Karpas-422 (cell line): ENCODE data around the gene BCOR. TPM values are rescaled to one million over a fixed set of nuclear protein-coding genes. Genes with fewer than 3 reads are reported as not detected.
A peak's percentile ranks its signal among the peaks of the same experiment; 100 is the strongest.

Experiments
- DNase-seq: peaks from one replicate; pipeline ENCODE4 v3.0.0-alpha.2; 2015
- H2AFZ ChIP-seq: fragments of 200-600 bp; sonication (generic); 2 replicates; pipeline ENCODE4 v1.6.1; 2014; ENCODE audit warnings: antibody characterized with exemption, low read length, mixed read lengths
- H3K27ac ChIP-seq: fragments of 200-600 bp; sonication (generic); 2 replicates; pipeline ENCODE4 v1.5.1; 2014; ENCODE audit warnings: mild to moderate bottlenecking, low read length, moderate library complexity
- H3K27me3 ChIP-seq: fragments of 200-600 bp; sonication (generic); 2 replicates; pipeline ENCODE4 v1.6.1; 2014; ENCODE audit warnings: low read length, mixed read lengths
- H3K36me3 ChIP-seq: fragments of 200-600 bp; sonication (generic); 2 replicates; pipeline ENCODE4 v1.6.1; 2014; ENCODE audit warnings: low read length, mixed read lengths; ENCODE audit not compliant: insufficient read depth
- H3K4me1 ChIP-seq: fragments of 200-600 bp; sonication (generic); 2 replicates; pipeline ENCODE4 v1.6.1; 2014; ENCODE audit warnings: mild to moderate bottlenecking, low read length, mixed read lengths
- H3K4me2 ChIP-seq: fragments of 200-600 bp; sonication (generic); 2 replicates; pipeline ENCODE4 v1.6.1; 2014; ENCODE audit warnings: low read length, low read depth, mild to moderate bottlenecking; ENCODE audit not compliant: poor library complexity, severe bottlenecking
- H3K4me3 ChIP-seq: fragments of 200-600 bp; sonication (generic); 2 replicates; pipeline ENCODE4 v1.5.1; 2014; ENCODE audit warnings: mild to moderate bottlenecking, antibody characterized with exemption, low read length, mixed read lengths
- H3K79me2 ChIP-seq: fragments of 200-600 bp; sonication (generic); 2 replicates; pipeline ENCODE4 v1.6.1; 2014; ENCODE audit warnings: mild to moderate bottlenecking, low read length, mixed read lengths
- H3K9ac ChIP-seq: fragments of 200-600 bp; sonication (generic); 2 replicates; pipeline ENCODE4 v1.6.0; 2014; ENCODE audit warnings: low read length
- H3K9me2 ChIP-seq: fragments of 200-600 bp; sonication (generic), shearing (Covaris generic); replicated peaks from 2 replicates; pipeline ENCODE4 v1.6.0; 2014; ENCODE audit warnings: mild to moderate bottlenecking, low read length, moderate library complexity; ENCODE audit not compliant: insufficient read depth
- H3K9me3 ChIP-seq: fragments of 300-700, 200-600 bp; sonication (generic); 2 replicates; pipeline ENCODE4 v1.6.1; 2014; ENCODE audit warnings: low read length, mixed read lengths
- H4K20me1 ChIP-seq: fragments of 200-600 bp; sonication (generic); 2 replicates; pipeline ENCODE4 v1.6.1; 2014; ENCODE audit warnings: mild to moderate bottlenecking, antibody characterized with exemption, low read length, low read depth; ENCODE audit not compliant: insufficient read depth
- total RNA-seq: library from RNA; depleted of rRNA; stranded (reverse); fragments of >200 nt; shearing (Covaris generic); gene quantifications from 2 replicates; pipeline ENCODE4 v1.2.3, GENCODE V29; 2014; ENCODE audit warnings: low replicate concordance

Gene BCOR
- total RNA-seq, 1 experiment from 2014 or later = 49.9 TPM

DNA sequence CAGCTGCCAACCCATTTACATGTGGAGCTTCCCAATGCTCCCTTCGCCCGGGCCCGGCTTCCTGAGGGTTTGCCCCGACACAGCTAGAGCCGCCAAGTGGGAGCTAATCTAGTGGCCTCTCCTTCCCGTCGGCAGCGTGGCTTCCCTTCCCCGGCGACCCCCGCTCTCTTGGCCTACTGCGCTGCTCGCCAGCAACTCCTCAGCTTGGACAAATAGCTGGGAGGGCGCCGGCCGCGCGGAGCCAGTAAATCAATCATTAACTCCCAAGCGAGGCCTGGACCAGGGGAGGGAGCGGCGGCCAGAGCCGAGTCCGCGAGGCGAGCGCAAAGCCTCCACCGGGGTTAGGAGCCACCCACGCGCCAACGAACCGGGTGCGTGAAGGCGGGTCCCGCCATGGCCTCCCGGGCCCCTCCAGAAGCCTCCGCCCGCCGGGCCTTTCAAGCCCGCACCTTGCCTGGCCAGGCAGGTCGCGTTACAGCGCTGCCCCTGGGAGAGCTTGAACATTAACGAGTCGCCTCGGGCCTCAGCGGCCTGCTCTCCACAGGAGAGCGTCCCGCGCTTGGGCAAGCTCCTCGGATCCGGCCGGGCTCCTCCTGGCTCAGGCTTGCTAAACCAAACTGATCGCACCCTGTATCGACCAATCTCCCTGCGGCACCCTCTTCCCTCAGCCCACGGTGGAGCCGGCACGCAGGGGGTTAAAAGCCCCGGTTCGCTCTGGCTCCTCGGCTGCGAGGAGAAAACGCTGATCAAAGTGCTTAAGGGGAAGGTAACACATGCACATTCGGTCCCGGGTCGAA is 10.6 kb upstream of the BCOR start:
- Histone ChIP-seq H3K9me3 (no peaks in the 10 kb centered on the region), H3K36me3 (no peaks in the 10 kb centered on the region), H3K4me3 (peak overlapping the region; percentile 63), H3K4me2 (peak overlapping the region; percentile 63), H4K20me1 (no peaks in the 10 kb centered on the region; the same call in 1 of the 2 replicates), H2AFZ (no peak overlapping the region), H3K9me2 (no peaks in the 10 kb centered on the region), H3K27ac (no peak overlapping the region), H3K27me3 (no peaks in the 10 kb centered on the region), H3K79me2 (peaks cover 2% of the 10 kb centered on the region; the same call in 1 of the 2 replicates), H3K4me1 (peaks cover 31% of the 10 kb centered on the region), H3K9ac (peak overlapping the region; percentile 59)
- no peak for DNase-seq

DNA sequence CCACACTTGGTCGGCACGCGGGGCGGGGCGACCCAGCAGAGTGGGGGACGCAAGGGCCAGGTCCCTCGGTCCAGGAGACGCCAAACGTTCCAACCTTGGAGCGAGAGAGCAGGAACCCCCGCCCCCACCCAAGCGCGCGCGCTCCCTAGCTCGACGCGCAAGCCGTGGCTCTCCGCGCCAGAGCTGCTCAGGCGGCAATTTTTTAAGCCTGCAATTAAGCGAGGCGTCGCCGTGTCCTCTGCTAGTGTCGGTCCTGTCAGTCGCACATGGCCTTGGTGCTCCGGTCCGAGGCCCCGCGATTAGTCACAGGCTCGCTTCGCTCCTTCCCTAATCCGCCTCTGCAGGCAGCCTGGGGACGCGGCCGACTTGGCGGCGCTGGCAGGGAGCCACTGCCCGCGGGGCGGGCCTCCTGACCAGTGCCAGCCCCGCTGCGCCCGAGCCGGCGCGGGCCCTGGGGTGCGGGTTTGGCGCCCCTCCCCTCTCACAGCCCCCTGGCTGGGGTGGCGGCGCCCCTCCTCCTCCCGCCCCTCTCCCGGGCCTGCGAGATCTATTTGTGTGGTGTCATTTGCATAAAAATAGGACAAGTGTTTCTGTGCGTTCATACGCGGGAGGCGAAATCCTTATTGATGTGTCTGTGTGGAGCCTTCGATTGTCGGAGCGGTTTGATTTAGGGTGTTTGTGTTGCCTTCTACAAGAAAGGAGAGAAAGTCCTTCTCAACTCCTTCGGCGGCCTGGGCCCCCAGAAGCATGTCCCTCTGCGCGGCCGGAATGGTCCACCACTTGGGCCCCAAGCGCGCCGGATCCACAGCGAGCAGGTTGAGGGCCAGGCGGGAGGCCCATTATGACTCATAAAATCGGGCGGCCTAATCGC is 9.8 kb upstream of the BCOR start:
- Histone ChIP-seq H3K27ac (no peak overlapping the region), H3K36me3 (no peaks in the 10 kb centered on the region), H3K4me1 (peaks cover 37% of the 10 kb centered on the region), H3K9me3 (no peaks in the 10 kb centered on the region), H3K4me3 (peak overlapping the region; percentile 74; the same call in 1 of the 2 replicates), H2AFZ (no peak overlapping the region), H3K27me3 (no peaks in the 10 kb centered on the region), H4K20me1 (no peaks in the 10 kb centered on the region; the same call in 1 of the 2 replicates), H3K4me2 (peak overlapping the region; percentile 85), H3K79me2 (peaks cover 2% of the 10 kb centered on the region; the same call in 1 of the 2 replicates), H3K9ac (peak overlapping the region; percentile 92; the same call in 1 of the 2 replicates), H3K9me2 (no peaks in the 10 kb centered on the region)
- no peak for DNase-seq

DNA sequence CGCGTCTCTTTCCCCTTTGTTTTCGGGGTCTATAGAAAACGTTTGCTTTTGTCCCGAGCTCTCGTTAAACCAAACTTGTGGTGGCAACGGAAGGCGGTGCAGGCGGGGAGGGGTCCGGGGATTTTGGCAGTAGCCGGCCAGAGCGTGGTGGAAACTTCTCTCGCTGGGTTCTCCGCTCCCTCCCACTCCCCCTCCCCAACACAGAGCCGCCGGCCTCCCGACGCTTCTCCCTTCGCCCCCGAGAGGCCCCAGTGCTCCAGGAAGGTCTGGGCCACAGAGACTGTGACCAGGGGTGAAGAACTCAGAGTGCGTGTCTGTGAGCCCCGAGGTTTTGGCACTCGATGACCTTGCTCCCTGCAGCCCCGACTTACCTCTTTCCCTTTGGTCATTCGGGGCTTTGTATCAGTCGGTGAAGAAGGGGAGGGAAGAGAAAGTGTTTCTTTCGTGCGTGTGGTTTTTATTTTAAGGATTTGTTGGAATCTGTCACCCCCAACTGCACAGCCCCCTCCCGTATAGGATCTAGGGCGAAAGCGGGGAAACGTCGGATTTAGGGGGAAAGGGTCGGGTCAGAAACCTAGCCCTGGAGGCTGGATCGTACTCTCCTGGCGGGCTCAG is 9.0 kb upstream of the BCOR start:
- Histone ChIP-seq H3K9ac (peak overlapping the region; percentile 92), H4K20me1 (no peaks in the 10 kb centered on the region), H3K4me3 (peak overlapping the region; percentile 74), H3K27ac (peak overlapping the region; percentile 91), H2AFZ (no peak overlapping the region; the same call in 1 of the 2 replicates), H3K9me2 (no peaks in the 10 kb centered on the region), H3K79me2 (peaks cover 2% of the 10 kb centered on the region; the same call in 1 of the 2 replicates), H3K27me3 (no peaks in the 10 kb centered on the region), H3K9me3 (no peaks in the 10 kb centered on the region), H3K36me3 (no peaks in the 10 kb centered on the region), H3K4me1 (peaks cover 44% of the 10 kb centered on the region), H3K4me2 (peak overlapping the region; percentile 85)
- no peak for DNase-seq

DNA sequence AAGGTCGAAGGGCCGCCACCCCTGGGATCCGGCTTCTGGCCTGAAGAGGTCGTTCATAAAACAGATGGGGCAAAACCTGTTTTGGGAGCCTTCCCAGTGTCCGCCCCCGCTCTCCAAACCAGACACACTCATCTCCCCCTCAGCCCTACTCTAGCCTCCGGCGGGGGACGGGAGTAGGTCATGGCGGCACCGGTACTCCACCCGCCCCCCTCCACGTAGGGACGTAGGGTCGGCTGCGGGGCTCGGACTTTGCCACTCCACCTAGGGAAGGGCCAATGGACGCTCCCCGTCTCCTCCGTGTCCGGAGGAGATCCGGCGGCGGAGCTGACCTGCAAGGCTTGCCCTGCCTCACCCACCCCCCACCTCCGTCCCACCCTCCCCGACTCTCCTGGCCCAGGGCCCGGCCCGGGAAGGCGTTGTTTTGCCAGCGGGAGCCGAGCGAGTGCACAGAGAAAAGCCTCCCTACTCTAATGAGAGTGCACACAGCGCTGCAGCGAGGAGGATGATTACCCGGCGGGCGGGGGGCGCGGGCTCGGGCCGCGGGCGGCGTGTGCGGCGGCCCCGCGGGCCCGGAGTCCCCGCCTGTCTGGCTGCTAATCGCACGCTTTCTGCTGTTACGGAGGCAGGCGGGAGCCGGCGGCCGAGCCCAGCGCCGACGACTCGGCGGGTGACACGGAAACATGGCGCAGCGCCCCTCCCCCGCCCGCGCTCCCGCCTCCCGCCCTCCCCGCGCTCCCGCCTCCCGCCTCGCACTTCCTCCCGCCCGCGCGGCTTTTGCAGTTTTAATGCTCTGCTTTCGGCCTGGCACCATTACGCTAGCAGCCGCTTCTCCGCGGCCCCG is 8.3 kb upstream of the BCOR start:
- DNase-seq = peak; percentile 85
- H3K79me2 ChIP-seq = peaks cover 2% of the 10 kb centered on the region; the same call in 1 of the 2 replicates
- H3K27me3 ChIP-seq = no peaks in the 10 kb centered on the region
- H3K27ac ChIP-seq = peak overlapping the region; percentile 91
- no peaks in the 10 kb centered on the region for H3K9me2 ChIP-seq
- peak overlapping the region; percentile 92 for H3K9ac ChIP-seq
- H3K4me2 ChIP-seq = peak overlapping the region; percentile 85
- H2AFZ ChIP-seq = no peak overlapping the region; the same call in 1 of the 2 replicates
- H3K4me3 ChIP-seq = peak overlapping the region; percentile 74
- no peaks in the 10 kb centered on the region for H3K9me3 ChIP-seq
- H3K4me1 ChIP-seq = peaks cover 51% of the 10 kb centered on the region
- no peaks in the 10 kb centered on the region for H3K36me3 ChIP-seq
- no peaks in the 10 kb centered on the region for H4K20me1 ChIP-seq

DNA sequence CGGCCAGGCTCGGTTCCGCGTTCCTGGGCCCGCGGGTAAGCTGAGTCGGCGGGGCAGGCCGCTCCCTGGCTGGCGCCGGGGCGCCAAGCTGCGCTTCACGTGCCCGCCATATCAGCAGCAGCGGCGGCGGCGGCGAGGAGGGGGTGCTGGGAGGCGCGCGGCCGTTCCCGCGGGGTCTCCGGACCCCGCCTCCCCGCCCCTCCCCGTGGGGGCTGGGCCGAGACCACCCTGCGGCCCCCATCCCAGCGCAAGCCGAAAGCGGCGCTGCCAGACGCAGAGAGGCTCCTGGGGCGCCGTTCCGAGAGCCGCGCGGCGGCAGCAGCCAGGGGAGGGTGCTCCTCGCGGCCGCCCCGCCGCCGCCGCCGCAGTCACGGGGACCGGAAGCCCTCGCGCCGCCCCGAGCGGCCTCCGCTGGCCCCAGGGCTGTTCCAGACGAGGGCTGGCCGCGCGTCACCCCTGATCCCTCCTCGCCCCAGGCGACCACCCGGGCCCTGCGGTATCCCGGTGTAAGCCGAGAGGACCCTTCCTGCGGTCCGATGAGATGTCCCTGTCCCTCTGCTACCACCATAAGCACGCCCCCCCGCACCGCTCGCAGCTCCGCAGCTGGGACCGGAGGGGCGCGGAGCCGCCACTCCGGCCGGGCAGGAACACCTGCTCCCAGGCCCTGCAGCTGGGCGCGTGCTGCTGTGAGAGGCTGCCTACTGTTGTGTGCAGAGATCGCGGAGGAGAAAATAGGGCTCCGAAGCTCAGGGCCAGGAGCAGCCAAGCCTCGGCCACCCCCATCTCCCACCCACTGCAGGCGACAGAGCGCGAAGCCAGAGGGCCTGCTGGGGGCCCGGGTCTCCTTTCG is 7.5 kb upstream of the BCOR start:
- peak; percentile 73 for DNase-seq
- Histone ChIP-seq H3K27me3 (no peaks in the 10 kb centered on the region), H3K9ac (peak overlapping the region; percentile 92), H2AFZ (no peak overlapping the region), H3K27ac (peak overlapping the region; percentile 91), H3K79me2 (peaks cover 2% of the 10 kb centered on the region; the same call in 1 of the 2 replicates), H4K20me1 (no peaks in the 10 kb centered on the region), H3K9me3 (no peaks in the 10 kb centered on the region), H3K9me2 (no peaks in the 10 kb centered on the region), H3K36me3 (no peaks in the 10 kb centered on the region), H3K4me3 (peak overlapping the region; percentile 74), H3K4me1 (peaks cover 60% of the 10 kb centered on the region), H3K4me2 (peak overlapping the region; percentile 85)

DNA sequence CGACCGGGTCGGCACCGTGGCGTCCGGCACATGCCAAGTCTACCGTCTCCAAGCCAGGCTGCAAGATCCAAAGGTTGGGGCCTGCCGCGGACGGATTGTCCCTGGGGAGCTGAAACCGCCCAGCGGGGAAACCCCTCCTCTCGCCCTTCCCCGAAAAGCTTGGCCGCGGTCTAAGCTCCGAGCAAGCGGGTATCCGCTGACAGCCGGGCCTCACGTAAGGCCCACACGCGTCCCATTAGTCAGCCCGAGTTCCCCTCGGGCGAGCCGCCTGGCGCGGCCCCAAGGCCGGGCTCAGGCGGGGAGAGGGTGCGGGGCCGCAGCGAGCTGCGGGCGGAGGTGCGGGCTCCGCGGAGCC is 6.8 kb upstream of the BCOR start:
- peak overlapping the region; percentile 92 for H3K9ac ChIP-seq
- peak overlapping the region; percentile 85 for H3K4me2 ChIP-seq
- no peak overlapping the region for H2AFZ ChIP-seq
- DNase-seq = peak; percentile 72
- peaks cover 2% of the 10 kb centered on the region; the same call in 1 of the 2 replicates for H3K79me2 ChIP-seq
- peak overlapping the region; percentile 91 for H3K27ac ChIP-seq
- H3K9me3 ChIP-seq = no peaks in the 10 kb centered on the region
- no peaks in the 10 kb centered on the region for H3K9me2 ChIP-seq
- H3K36me3 ChIP-seq = no peaks in the 10 kb centered on the region
- peak overlapping the region; percentile 74 for H3K4me3 ChIP-seq
- H3K27me3 ChIP-seq = no peaks in the 10 kb centered on the region
- peaks cover 61% of the 10 kb centered on the region for H3K4me1 ChIP-seq
- no peaks in the 10 kb centered on the region for H4K20me1 ChIP-seq
